K562 (cell line): ENCODE measurements around the gene GPR37L1. TPM values are rescaled to one million over a fixed set of nuclear protein-coding genes. Genes with fewer than 3 reads are reported as not detected.

Experiments
- ATAC-seq: fragments of 200-7000 bp; cut with Tn5 transposase; 3 replicates; pipeline ENCODE4 v1.9.1; 2020; ENCODE audit warnings: moderate library complexity
- BruUV-seq: library from RNA; stranded (reverse); fragments of 400-500 nt; replicated peaks from 2 replicates; lab custom pipeline; 2021; lab: Mats Ljungman, UMichigan
- CTCF ChIA-PET: fragments of 300-600 bp; formaldehyde crosslinking; extraction: SDS; loops from one replicate; lab custom pipeline; 2021; ENCODE audit warnings: low intra/inter-chr PET ratio; lab: Yijun Ruan, JAX
- POLR2A ChIA-PET: fragments of 300-600, 350-650 bp; sonication (Branson Sonifier 250); formaldehyde crosslinking; extraction: SDS; loops from one replicate; lab custom pipeline; 2021; ENCODE audit warnings: antibody characterized with exemption, inconsistent platforms; lab: Yijun Ruan, JAX
- DNase-seq, 4 experiments: peaks; one replicate each; pipeline versions ENCODE4 v3.0.0 to v3.0.0-alpha.2; 2011 to 2018; ENCODE audit warnings: low spot score in 3 of 4, mixed read lengths in 3 of 4; ENCODE audit errors: extremely low read depth in 1 of 4
- FAIRE-seq: peaks from 2 replicates; lab custom pipeline; 2011; peaks lifted over from hg19 to GRCh38; lab: Jason Lieb, UNC
- H2AFZ ChIP-seq: 2 replicates; pipeline ENCODE4 v1.6.0; 2011; ENCODE audit warnings: low read depth, low read length, control low read depth, inconsistent platforms
- H3K27ac ChIP-seq: fragments of 200-600 bp; 3 replicates; pipeline ENCODE4 v1.8.0; 2011; ENCODE audit warnings: low read depth, mild to moderate bottlenecking, control low read depth, inconsistent platforms, low read length, moderate library complexity, mixed read lengths; ENCODE audit errors: extremely low read depth
- H3K27me3 ChIP-seq, 2 experiments: fragments of 300-600 bp in 1 of 2; 2 replicates in 1 of 2; 3 replicates in 1 of 2; pipeline versions ENCODE4 v1.6.0 to v1.8.0; 2011; ENCODE audit warnings: inconsistent platforms in 2 of 2, low read length in 2 of 2, mild to moderate bottlenecking in 1 of 2, mixed read lengths in 1 of 2, moderate library complexity in 1 of 2; ENCODE audit not compliant: control insufficient read depth in 2 of 2, insufficient read depth in 2 of 2
- H3K36me3 ChIP-seq: fragments of 300-600 bp; 3 replicates; pipeline ENCODE4 v1.8.0; 2011; ENCODE audit warnings: mild to moderate bottlenecking, low read length, inconsistent platforms; ENCODE audit not compliant: control insufficient read depth, insufficient read depth
- H3K4me1 ChIP-seq, 2 experiments: fragments of 200-600 bp in 1 of 2; replicated peaks in 1 of 2; 2 replicates in 1 of 2; 3 replicates in 1 of 2; pipeline versions ENCODE4 v1.5.1 to v1.8.0; 2011; ENCODE audit warnings: inconsistent platforms in 2 of 2, low read length in 2 of 2, mild to moderate bottlenecking in 1 of 2, mixed read lengths in 1 of 2, moderate library complexity in 1 of 2; ENCODE audit not compliant: control insufficient read depth in 2 of 2, insufficient read depth in 2 of 2
- H3K4me2 ChIP-seq: 2 replicates; pipeline ENCODE4 v1.6.1; 2011; ENCODE audit warnings: low read length, control low read depth, inconsistent platforms, mixed read lengths; ENCODE audit not compliant: insufficient read depth
- H3K4me3 ChIP-seq: fragments of 200-600 bp; sonication (generic), shearing (Covaris generic); 2 replicates; pipeline ENCODE4 v1.5.1; 2016; ENCODE audit warnings: control low read depth, inconsistent platforms
- H3K79me2 ChIP-seq: fragments of 200-600 bp; 3 replicates; pipeline ENCODE4 v1.8.0; 2011; ENCODE audit warnings: low read length, inconsistent platforms; ENCODE audit not compliant: control insufficient read depth, insufficient read depth
- H3K9ac ChIP-seq, 2 experiments: 2 replicates each; pipeline versions ENCODE4 v1.6.0 to v1.6.1; 2011; ENCODE audit warnings: low read depth in 2 of 2, low read length in 2 of 2, control low read depth in 1 of 2, inconsistent platforms in 1 of 2, mild to moderate bottlenecking in 1 of 2, mixed read lengths in 1 of 2; ENCODE audit not compliant: insufficient read depth in 1 of 2
- H3K9me1 ChIP-seq: one replicate; pipeline ENCODE4 v1.6.0; 2011; ENCODE audit warnings: inconsistent platforms, mild to moderate bottlenecking, low read length, moderate library complexity; ENCODE audit not compliant: control insufficient read depth, insufficient read depth
- H3K9me3 ChIP-seq: replicated peaks from 2 replicates; pipeline ENCODE4 v1.5.1; 2011; ENCODE audit warnings: low read depth, low read length, inconsistent platforms; ENCODE audit not compliant: control insufficient read depth, insufficient read depth
- H4K20me1 ChIP-seq: replicated peaks from 2 replicates; pipeline ENCODE4 v1.6.1; 2011; ENCODE audit warnings: low read length, inconsistent platforms, mixed read lengths; ENCODE audit not compliant: control insufficient read depth, insufficient read depth
- C11orf30 ChIP-seq: fragments of 450-650 bp; IDR thresholded peaks from 2 replicates; pipeline ENCODE4 v1.6.1; 2016; ENCODE audit warnings: low read depth, mild to moderate bottlenecking
- HMG20A ChIP-seq: fragments of 450-650 bp; formaldehyde crosslinking; conservative IDR thresholded peaks from 2 replicates; pipeline ENCODE4 v1.4.0; 2020; ENCODE audit warnings: mild to moderate bottlenecking, mixed read lengths
- JUNB ChIP-seq: fragments of 450-650 bp; formaldehyde crosslinking; conservative IDR thresholded peaks from 2 replicates; pipeline ENCODE4 v1.4.0; 2020; ENCODE audit warnings: mild to moderate bottlenecking
- NBN ChIP-seq: fragments of 450-650 bp; IDR thresholded peaks from 2 replicates; pipeline ENCODE4 v1.6.1; 2016; ENCODE audit warnings: low read depth, mild to moderate bottlenecking
- POLR2G ChIP-seq: fragments of 200-400 bp; formaldehyde crosslinking; IDR thresholded peaks from 2 replicates; pipeline ENCODE4 v1.6.1; 2017; ENCODE audit warnings: low read depth, mild to moderate bottlenecking, antibody characterized with exemption, low read length, moderate library complexity
- SNRNP70 ChIP-seq: fragments of 200-400 bp; formaldehyde crosslinking; optimal IDR thresholded peaks from 2 replicates; pipeline ENCODE3; 2017; ENCODE audit warnings: low read depth, low read length
- WGBS: fragments of 100-300 bp; shearing (Covaris generic); methylation state at CpG from one replicate; pipeline ENCODE4 v1.1.6; 2016; ENCODE audit warnings: low coverage, mixed read lengths; ENCODE audit not compliant: insufficient coverage; ENCODE audit errors: missing lambda C conversion rate; 5-methylcytosine and 5-hydroxymethylcytosine counted together
- in situ Hi-C: fragments of 300-500 bp; cut with MboI; formaldehyde crosslinking; loops from 4 replicates; pipeline ENCODE4 v1.15.0; 2018; ENCODE audit warnings: inconsistent platforms, mixed read lengths
- intact Hi-C: fragments of 100-400 bp; cut with micrococcal nuclease; formaldehyde crosslinking; loops from 2 replicates; pipeline ENCODE4 v1.14.2; 2022
- polyA plus RNA-seq, 8 experiments: library from polyadenylated mRNA; depleted of rRNA in 4 of 8; stranded (reverse) in 5 of 8; unstranded in 3 of 8; fragments of >200 nt; fragmentation: Nextera tagmentation in 2 of 8; fragmentation: Illumina TruSeq in 1 of 8; extraction: Ambion mirVana in 2 of 8; extraction: Trizol in 1 of 8; gene quantifications; 2 replicates each; pipeline versions ENCODE4 v1.2.1 to v1.2.3, GENCODE V29; 2011 to 2014; ENCODE audit warnings: inconsistent platforms in 1 of 8, missing spikeins in 1 of 8
- total RNA-seq, 7 experiments: library from RNA; depleted of rRNA in 6 of 7; stranded (reverse); fragments of >200 nt in 6 of 7; fragmentation: Illumina TruSeq in 2 of 7; extraction: Trizol in 2 of 7; gene quantifications; 2 replicates each; pipeline versions ENCODE4 v1.2.1 to v1.2.3, GENCODE V29; 2011 to 2021; ENCODE audit warnings: low replicate concordance in 1 of 7

GPR37L1 gene
- total and polyA plus RNA-seq, 9 of the 15 experiments (the other 6 are each of a cell fraction or from before 2014, with no cell fraction given): not detected

- no peak for TF ChIP-seq SNRNP70
- no peak for TF ChIP-seq C11orf30
- no peak for TF ChIP-seq JUNB (CRISPR knock-in tag)
- TF ChIP-seq NBN: no peak
Observed at GRCh38 chr1:202129453-202130296, 7.0 kb downstream of the GPR37L1 start (continued).

GRCh38 chr1:202130297-202130721 lies 7.6 kb downstream of the GPR37L1 start:
- no TSS peak for BruUV-seq
- intact Hi-C loops: no loop called here
- Histone ChIP-seq H3K9me1 (no peaks in the 10 kb centered on the region), H3K27me3 (peaks cover 15 to 34% of the 10 kb centered on the region in 2 experiments; a peak in 4 of 5 replicates), H4K20me1 (peaks cover 1% of the 10 kb centered on the region), H2AFZ (no peak overlapping the region), H3K9ac (0 out of 4 replicates have a peak overlapping the region, but pooled peaks of 1 of the 2 experiments have one; percentile 31), H3K27ac (no peak overlapping the region), H3K4me1 (peaks cover 0 to 23% of the 10 kb centered on the region in 2 experiments; a peak in 1 of 5 replicates), H3K36me3 (peaks cover 25% of the 10 kb centered on the region; the same call in 2 of the 3 replicates), H3K9me3 (no peaks in the 10 kb centered on the region), H3K4me3 (no peak overlapping the region), H3K4me2 (no peak overlapping the region)
- WGBS: 12% methylated on average over 11 of the region's 11 CpGs
- ChIA-PET CTCF (no interaction called here), POLR2A (interaction anchor here (0.6 to 2.1 kb wide), 7 partner anchors 9 to 125 kb away, joined by 3 to 9 read pairs (median 4); no protein-coding TSS in a partner anchor)
- no peak for FAIRE-seq
- no peak for DNase-seq
- in situ Hi-C loops: no loop called here
- peak; percentile 57; the same call in 1 of the 2 replicates for TF ChIP-seq POLR2G
- no peak for TF ChIP-seq HMG20A (CRISPR knock-in tag)
- TF ChIP-seq, all 486 proteins: peak for 1
- no peaks in the 10 kb centered on the region for H3K79me2 ChIP-seq
- ATAC-seq: no peak
